Endothelial cell of umbilical vein (primary cell): Measurements from ENCODE around the gene DNAAF3. TPM values are rescaled to one million over a fixed set of nuclear protein-coding genes. Genes with fewer than 3 reads are reported as not detected.
"Not testable (repeated sequence)": the region's sequence is repeated elsewhere in the genome, so short reads cannot be mapped to it uniquely, and the experiment has no call there.

ENCODE experiments used
- BruUV-seq: library from RNA; stranded (reverse); fragments of 400-500 nt; replicated peaks from 2 replicates; lab custom pipeline; 2021; lab: Mats Ljungman, UMichigan
- CTCF ChIA-PET: fragments of 300-600, 350-600 bp; sonication (Branson Sonifier 250); formaldehyde crosslinking; loops from one replicate; lab custom pipeline; 2021; ENCODE audit warnings: antibody characterized with exemption, inconsistent platforms; lab: Charles Lee
- POLR2A ChIA-PET: fragments of 300-600, 350-600 bp; sonication (Branson Sonifier 250); formaldehyde crosslinking; loops from one replicate; lab custom pipeline; 2021; ENCODE audit warnings: antibody characterized with exemption, inconsistent platforms; lab: Charles Lee
- DNase-seq: peaks from one replicate; pipeline ENCODE4 v3.0.0-alpha.2; 2011; ENCODE audit warnings: low read depth, low spot score
- FAIRE-seq: peaks from 2 replicates; lab custom pipeline; 2011; peaks lifted over from hg19 to GRCh38; lab: Jason Lieb, UNC
- H2AFZ ChIP-seq: 2 replicates; pipeline ENCODE4 v1.6.0; 2012; ENCODE audit warnings: low read depth, low read length, control low read depth, inconsistent platforms
- H3K27ac ChIP-seq: 2 replicates; pipeline ENCODE4 v1.5.1; 2011; ENCODE audit warnings: low read depth, mild to moderate bottlenecking, control low read depth, low read length, moderate library complexity; ENCODE audit not compliant: insufficient read depth
- H3K27me3 ChIP-seq, 2 experiments: 2 replicates each; pipeline versions ENCODE4 v1.6.0 to v1.6.1; 2011; ENCODE audit warnings: low read length in 2 of 2, mixed read lengths in 1 of 2; ENCODE audit not compliant: control insufficient read depth in 2 of 2, insufficient read depth in 2 of 2
- H3K36me3 ChIP-seq, 2 experiments: 2 replicates in 1 of 2; 3 replicates in 1 of 2; pipeline ENCODE4 v1.5.1; 2011; ENCODE audit warnings: low read length in 2 of 2, mild to moderate bottlenecking in 1 of 2, moderate library complexity in 1 of 2; ENCODE audit not compliant: control insufficient read depth in 2 of 2, insufficient read depth in 2 of 2; ENCODE audit errors: extremely low read depth in 1 of 2
- H3K4me1 ChIP-seq: 3 replicates; pipeline ENCODE4 v1.5.1; 2011; ENCODE audit warnings: mild to moderate bottlenecking, low read length; ENCODE audit not compliant: control insufficient read depth, insufficient read depth; ENCODE audit errors: extremely low read depth
- H3K4me2 ChIP-seq: 2 replicates; pipeline ENCODE4 v1.6.1; 2011; ENCODE audit warnings: low read length, control low read depth, mixed read lengths; ENCODE audit not compliant: insufficient read depth
- H3K4me3 ChIP-seq, 3 experiments: fragments of 200-600 bp in 1 of 3; sonication (generic), shearing (Covaris generic) in 1 of 3; replicated peaks in 1 of 3; 2 replicates each; pipeline ENCODE4 v1.5.1; 2011 to 2016; ENCODE audit warnings: control low read depth in 3 of 3, low read length in 3 of 3, mild to moderate bottlenecking in 2 of 3, inconsistent platforms in 1 of 3, low read depth in 1 of 3, moderate library complexity in 1 of 3; ENCODE audit not compliant: insufficient read depth in 1 of 3
- H3K79me2 ChIP-seq: 2 replicates; pipeline ENCODE4 v1.6.0; 2012; ENCODE audit warnings: low read length, inconsistent platforms; ENCODE audit not compliant: control insufficient read depth, insufficient read depth
- H3K9ac ChIP-seq: replicated peaks from 2 replicates; pipeline ENCODE3; 2011; ENCODE audit warnings: low read length, control low read depth; ENCODE audit not compliant: insufficient read depth; ENCODE audit errors: extremely low read depth
- H3K9me1 ChIP-seq: replicated peaks from 3 replicates; pipeline ENCODE4 v1.6.0; 2011; ENCODE audit warnings: mild to moderate bottlenecking, low read length; ENCODE audit not compliant: control insufficient read depth, insufficient read depth; ENCODE audit errors: extremely low read depth
- H3K9me3 ChIP-seq: replicated peaks from 2 replicates; pipeline ENCODE4 v1.5.1; 2012; ENCODE audit warnings: low read length, inconsistent platforms; ENCODE audit not compliant: control insufficient read depth, insufficient read depth
- H4K20me1 ChIP-seq: replicated peaks from 2 replicates; pipeline ENCODE3; 2011; ENCODE audit warnings: mild to moderate bottlenecking, low read length; ENCODE audit not compliant: control insufficient read depth, insufficient read depth; ENCODE audit errors: extremely low read depth
- FOS ChIP-seq: IDR thresholded peaks from 2 replicates; pipeline ENCODE4 v1.6.1; 2011; ENCODE audit warnings: mild to moderate bottlenecking, low read length, moderate library complexity, borderline replicate concordance; ENCODE audit not compliant: insufficient read depth
- JUN ChIP-seq: IDR thresholded peaks from 2 replicates; pipeline ENCODE4 v1.6.1; 2011; ENCODE audit warnings: borderline replicate concordance, low read depth; ENCODE audit not compliant: insufficient read length, insufficient read depth
- MYC ChIP-seq: IDR thresholded peaks from one replicate; pipeline ENCODE4 v1.6.1; 2011; ENCODE audit warnings: mild to moderate bottlenecking, low read depth, low read length
- POLR2A ChIP-seq: IDR thresholded peaks from 2 replicates; pipeline ENCODE4 v1.6.1; 2012; ENCODE audit warnings: low read depth, mild to moderate bottlenecking, control low read depth, low read length
- dilution Hi-C: fragments of 300-500 bp; cut with MboI; formaldehyde crosslinking; loops from one replicate; pipeline ENCODE4 v1.15.0; 2019; ENCODE audit warnings: low sequenced_read_pairs; ENCODE audit not compliant: extremely low pct_ligation_motif_present
- intact Hi-C: fragments of 100-400 bp; cut with micrococcal nuclease; formaldehyde crosslinking; loops from one replicate; pipeline ENCODE4 v1.10.0; 2022
- polyA plus RNA-seq, 4 experiments: library from polyadenylated mRNA; depleted of rRNA in 3 of 4; stranded (reverse) in 3 of 4; unstranded in 1 of 4; fragments of >200 nt; gene quantifications; 2 replicates each; pipeline versions ENCODE4 v1.2.1 to v1.2.3, GENCODE V29; 2011 to 2012; ENCODE audit warnings: missing spikeins in 1 of 4
- total RNA-seq: library from RNA; stranded (reverse); gene quantifications from 2 replicates; pipeline ENCODE4 v1.2.3, GENCODE V29; 2021
- TF ChIP-seq, protein P1 (sequence below), 2 donors: IDR thresholded peaks; 1 replicate in 1 of 2; 2 replicates in 1 of 2; pipeline ENCODE4 v1.5.1; 2011; ENCODE audit warnings: low read length in 2 of 2, mild to moderate bottlenecking in 2 of 2, moderate library complexity in 2 of 2, control low read depth in 1 of 2, inconsistent platforms in 1 of 2, low read depth in 1 of 2; ENCODE audit not compliant: insufficient read depth in 1 of 2; ENCODE audit errors: extremely low read depth in 1 of 2
- TF ChIP-seq, protein P2 (sequence below): IDR thresholded peaks from 2 replicates; pipeline ENCODE4 v1.6.1; 2011; ENCODE audit not compliant: insufficient read depth, insufficient read length

The DNAAF3 gene
- total and polyA plus RNA-seq, 2 donors (not counting 3 experiments of a cell fraction or from before 2014, with no cell fraction given) = 0.62 to 0.75 TPM

DNA sequence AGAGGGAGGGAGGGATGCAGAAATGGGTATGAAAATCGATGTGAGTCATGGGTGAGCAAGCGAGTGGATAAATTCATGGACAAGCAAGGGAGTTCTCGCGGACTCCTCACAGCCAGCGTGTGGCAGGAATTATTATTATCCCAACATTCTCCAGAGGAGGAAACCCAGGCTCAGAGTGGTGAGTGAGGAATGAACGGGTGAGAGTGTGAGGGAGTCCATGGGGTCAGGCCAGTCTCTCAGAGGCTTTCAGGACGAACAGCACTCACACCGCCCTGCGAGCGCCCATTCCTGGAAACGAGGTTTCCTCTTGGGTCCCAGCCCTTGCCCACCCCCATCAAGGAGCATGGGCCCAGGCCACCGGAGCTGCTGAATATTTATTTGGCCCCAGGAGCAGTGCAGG, 6.3 kb upstream of the DNAAF3 start:
- intact Hi-C loops = no loop called here
- TF ChIP-seq POLR2A (no peak), MYC (no peak), FOS (peak; percentile 47), JUN (no peak)
- TF ChIP-seq, protein P1, sequence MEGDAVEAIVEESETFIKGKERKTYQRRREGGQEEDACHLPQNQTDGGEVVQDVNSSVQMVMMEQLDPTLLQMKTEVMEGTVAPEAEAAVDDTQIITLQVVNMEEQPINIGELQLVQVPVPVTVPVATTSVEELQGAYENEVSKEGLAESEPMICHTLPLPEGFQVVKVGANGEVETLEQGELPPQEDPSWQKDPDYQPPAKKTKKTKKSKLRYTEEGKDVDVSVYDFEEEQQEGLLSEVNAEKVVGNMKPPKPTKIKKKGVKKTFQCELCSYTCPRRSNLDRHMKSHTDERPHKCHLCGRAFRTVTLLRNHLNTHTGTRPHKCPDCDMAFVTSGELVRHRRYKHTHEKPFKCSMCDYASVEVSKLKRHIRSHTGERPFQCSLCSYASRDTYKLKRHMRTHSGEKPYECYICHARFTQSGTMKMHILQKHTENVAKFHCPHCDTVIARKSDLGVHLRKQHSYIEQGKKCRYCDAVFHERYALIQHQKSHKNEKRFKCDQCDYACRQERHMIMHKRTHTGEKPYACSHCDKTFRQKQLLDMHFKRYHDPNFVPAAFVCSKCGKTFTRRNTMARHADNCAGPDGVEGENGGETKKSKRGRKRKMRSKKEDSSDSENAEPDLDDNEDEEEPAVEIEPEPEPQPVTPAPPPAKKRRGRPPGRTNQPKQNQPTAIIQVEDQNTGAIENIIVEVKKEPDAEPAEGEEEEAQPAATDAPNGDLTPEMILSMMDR (IDR thresholded peaks at IDR 0.05; ENCODE audit: extremely low read depth in 1 of 2, insufficient read depth in 1 of 2, low read depth in 1 of 2, low read length in 2 of 2) = no peak
- TF ChIP-seq, protein P2, sequence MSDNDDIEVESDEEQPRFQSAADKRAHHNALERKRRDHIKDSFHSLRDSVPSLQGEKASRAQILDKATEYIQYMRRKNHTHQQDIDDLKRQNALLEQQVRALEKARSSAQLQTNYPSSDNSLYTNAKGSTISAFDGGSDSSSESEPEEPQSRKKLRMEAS = no peak
- Histone ChIP-seq H3K79me2 (no peaks in the 10 kb centered on the region), H2AFZ (peak overlapping the region; percentile 48), H3K4me1 (no peaks in the 10 kb centered on the region), H3K9me1 (no peaks in the 10 kb centered on the region), H3K9ac (no peak overlapping the region), H4K20me1 (no peaks in the 10 kb centered on the region), H3K27ac (no peak overlapping the region), H3K4me2 (no peak overlapping the region), H3K27me3 (peaks cover 22 to 34% of the 10 kb centered on the region in 2 experiments), H3K9me3 (no peaks in the 10 kb centered on the region), H3K36me3 (no peaks in the 10 kb centered on the region), H3K4me3 (no peak overlapping the region)
- ChIA-PET POLR2A (no interaction called here), CTCF (no interaction called here)
- BruUV-seq = no TSS peak
- DNase-seq (no peak), FAIRE-seq (peak; percentile 46)
- dilution Hi-C loops = no loop called here

DNA sequence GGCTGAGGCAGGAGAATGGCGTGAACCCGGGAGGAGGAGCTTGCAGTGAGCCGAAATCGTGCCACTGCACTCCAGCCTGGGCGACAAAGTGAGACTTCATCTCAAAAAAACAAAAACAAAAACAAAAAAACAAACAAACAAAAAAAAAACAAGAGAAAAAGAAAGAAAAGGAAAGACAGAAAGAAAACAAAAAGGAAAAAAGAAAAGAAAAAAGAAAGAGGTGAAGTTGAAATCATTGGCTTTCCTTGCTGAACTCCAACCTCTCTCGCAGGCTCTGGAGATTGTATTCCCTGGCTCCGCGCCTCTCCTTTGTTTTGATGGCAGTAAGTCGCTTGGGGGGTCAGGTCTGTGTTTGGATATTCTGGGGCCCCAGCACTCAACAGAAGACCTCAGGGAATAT, 5.9 kb upstream of the DNAAF3 start:
- H3K4me3 ChIP-seq, H4K20me1 ChIP-seq, DNase-seq, BruUV-seq, POLR2A ChIA-PET, H3K4me2 ChIP-seq, intact Hi-C loops, H3K4me1 ChIP-seq, H3K36me3 ChIP-seq, H3K79me2 ChIP-seq, H3K27ac ChIP-seq, H3K9me3 ChIP-seq, H3K9ac ChIP-seq, FAIRE-seq, dilution Hi-C loops, H3K9me1 ChIP-seq: not testable (repeated sequence)
- CTCF ChIA-PET = interaction anchor here (1.1 kb wide), 1 partner anchor 8 kb away, joined by 3 read pairs; the partner anchor contains the start of gene SYT5
- peak overlapping the region; percentile 48 for H2AFZ ChIP-seq
- peaks cover 22 to 34% of the 10 kb centered on the region in 2 experiments for H3K27me3 ChIP-seq
